Activated gamma-delta T cell (primary cell): ENCODE data around the gene SMIM1.

ENCODE experiments used
- DNase-seq: peaks from one replicate; lab custom pipeline; 2025; lab: John Stamatoyannopoulos, UW

SMIM1 gene

DNA sequence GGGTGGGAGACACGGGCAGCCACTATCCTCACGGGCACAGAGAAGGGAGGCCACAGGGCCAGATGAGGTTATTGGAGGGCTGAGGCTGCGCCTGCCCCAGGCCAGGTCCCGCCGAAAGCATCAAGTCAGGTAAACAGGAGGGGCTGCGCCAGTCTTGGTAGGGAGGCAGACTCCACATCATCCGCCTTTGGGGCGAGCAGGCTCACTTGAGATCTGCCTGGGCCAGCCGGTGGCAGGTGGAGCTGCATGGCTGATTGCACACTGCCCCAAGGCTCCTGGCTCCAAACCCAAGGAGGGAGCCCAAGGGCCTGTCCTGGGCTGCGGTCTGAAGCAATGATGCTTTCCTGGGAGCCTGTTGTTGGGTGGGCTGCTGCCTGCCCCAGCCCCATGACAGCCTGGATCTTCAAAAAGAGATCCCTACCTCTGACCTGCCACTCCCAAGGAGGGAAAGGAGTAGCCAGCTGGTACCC, 4.6 kb downstream of the SMIM1 start:
- DNase-seq: no peak

DNA sequence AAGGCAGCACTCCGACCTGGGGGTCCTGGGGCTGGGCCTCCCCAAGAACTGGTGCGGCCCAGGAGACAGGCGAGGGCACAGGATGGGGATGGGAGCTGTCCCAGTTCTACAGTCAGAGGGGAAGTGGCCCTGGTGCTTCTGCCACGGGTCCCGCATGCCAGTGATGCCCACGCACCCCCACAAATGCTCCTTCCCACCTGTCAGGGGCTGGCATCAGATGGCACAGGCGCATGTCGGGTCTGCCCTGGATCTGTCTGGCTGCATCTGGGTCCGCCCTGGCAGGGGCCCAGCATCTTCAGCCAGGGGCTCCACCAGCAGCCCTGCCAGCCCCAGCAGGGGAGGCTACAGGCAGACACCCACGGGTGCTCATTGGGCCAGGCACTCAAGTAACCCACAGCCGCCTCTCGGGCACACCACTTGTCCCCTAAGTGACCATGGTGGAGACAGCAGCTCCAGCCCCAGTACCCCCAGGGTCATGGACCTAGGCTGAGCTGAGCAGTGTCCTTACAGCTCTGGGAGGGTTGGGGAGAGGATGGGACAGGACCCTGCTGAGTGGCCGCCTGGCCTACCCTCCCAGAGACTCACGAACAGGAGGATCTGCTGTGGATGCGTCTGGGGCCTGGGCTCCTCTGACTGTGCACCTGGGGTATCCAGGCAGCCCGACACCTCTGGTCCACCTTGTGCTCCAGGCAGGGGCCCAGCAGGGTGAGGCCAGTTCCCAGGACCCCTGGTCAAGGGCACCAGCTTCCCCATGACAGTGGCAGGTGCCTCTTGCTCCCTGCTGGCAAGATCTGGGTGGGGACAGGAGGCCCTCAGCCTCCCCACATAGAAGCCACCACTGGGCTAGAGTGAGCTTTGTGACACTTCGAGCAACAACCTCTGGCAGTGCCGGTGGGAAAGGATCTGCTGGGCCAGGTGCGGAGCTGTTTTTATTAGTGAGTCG, 5.4 kb downstream of the SMIM1 start:
- DNase-seq: no peak

DNA sequence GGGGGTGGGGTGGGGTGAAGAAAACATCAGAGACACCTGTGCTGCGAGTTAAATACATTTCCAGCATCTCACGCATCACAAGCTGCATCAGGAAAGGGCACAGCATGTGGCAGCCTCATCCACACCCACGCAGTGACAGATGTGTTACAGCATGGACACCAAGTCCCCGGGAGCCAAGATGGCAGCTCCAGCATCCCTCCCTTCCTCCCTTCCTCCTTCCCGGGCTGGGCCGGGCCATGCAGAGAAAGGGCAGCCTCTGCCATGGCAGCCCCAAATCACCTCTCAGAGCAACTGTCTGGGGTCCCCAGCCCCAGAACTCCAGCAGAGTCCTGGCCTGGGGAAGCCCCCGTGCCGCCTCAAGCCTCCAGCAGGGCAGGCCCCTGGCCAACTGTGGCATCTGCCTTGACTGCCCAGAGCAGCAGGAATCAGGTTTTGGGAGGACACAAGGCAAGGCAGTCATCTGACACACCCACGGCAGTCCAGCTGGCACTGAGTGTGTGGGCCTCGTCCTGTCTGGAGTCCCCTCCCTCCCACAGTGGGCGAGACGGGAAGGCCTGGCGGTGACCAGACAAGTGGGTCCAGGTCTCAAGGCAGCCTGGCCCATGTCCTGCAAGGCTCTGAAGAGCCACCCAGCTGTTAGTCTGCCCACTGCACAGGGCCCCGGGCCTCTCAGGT, 6.2 kb downstream of the SMIM1 start:
- no peak for DNase-seq

DNA sequence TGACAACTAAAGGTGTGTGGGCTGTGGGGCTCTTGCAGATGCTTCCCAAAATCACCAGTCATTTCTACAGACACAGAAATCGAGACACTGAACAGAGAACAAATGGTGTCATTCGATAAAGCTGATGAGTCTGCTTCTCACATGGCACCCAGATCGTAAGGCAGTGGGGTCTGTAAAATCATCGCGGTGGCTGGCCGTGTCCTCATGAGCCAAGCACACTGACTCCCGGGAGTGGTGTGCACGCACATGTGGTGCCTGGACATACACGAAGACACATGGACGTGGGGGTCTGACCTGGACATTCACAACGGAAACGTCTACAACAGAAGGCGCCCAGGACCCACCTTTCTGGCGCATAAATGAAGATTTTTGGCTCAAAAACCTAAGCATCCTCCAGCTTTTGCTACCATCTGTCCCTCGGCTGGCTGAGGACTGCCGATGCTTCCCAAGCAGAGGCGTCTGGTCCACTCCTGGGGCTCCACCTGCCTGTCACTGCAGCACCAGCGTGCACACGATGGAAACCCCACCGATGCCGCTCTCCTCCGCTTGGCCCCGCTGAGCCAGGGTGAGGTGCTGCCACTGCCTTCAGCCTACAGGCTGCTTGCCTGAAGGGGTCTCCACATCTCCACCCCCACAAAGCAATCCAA, 6.8 kb downstream of the SMIM1 start:
- no peak for DNase-seq

GRCh38 chr1:3779912-3780416, 7.4 kb downstream of the SMIM1 start:
- no peak for DNase-seq

- no peak for DNase-seq
Measured at GRCh38 chr1:3780901-3781300, 8.4 kb downstream of the SMIM1 start.

DNA sequence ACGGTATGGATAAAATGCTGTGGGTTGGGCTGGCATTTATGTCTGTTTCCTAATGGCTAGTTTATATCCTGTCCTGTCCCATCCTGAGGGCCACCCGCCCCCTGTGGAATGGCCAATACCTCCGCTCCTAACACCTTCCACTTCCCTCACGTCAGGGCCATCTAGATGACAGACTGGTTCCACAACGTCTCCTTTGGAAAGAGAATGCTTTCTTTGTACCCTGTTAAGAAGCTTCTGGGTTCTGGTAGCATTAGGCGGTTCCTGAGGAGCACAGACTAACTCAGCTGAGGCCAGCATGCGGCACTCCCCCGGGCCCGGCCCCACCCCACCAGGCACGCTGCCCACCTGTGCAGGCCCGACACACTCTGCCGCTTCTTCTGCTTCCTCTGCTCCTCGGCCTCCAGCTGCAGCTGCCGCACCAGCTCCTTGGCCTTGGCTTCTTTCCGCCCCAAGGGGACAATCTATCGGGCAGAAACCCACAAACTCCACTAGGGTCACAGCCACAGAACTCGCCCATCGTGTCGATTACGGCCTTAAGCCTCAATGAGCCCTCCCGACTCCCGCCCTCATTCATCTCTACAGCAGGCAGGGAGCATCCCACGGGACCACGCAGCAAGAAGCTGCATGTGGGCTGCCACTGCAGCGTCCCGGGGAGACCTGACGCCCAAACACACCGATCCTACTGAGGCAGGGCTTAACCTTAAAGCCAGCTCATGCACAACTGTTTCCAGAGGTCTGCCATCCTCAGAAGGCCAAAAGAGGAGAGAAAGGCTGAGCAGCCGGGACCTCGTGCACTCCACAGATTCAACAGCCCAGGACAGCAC, 11.3 kb downstream of the SMIM1 start:
- DNase-seq: no peak

GRCh38 chr1:3785045-3785444, 12.5 kb downstream of the SMIM1 start:
- DNase-seq: no peak

DNA sequence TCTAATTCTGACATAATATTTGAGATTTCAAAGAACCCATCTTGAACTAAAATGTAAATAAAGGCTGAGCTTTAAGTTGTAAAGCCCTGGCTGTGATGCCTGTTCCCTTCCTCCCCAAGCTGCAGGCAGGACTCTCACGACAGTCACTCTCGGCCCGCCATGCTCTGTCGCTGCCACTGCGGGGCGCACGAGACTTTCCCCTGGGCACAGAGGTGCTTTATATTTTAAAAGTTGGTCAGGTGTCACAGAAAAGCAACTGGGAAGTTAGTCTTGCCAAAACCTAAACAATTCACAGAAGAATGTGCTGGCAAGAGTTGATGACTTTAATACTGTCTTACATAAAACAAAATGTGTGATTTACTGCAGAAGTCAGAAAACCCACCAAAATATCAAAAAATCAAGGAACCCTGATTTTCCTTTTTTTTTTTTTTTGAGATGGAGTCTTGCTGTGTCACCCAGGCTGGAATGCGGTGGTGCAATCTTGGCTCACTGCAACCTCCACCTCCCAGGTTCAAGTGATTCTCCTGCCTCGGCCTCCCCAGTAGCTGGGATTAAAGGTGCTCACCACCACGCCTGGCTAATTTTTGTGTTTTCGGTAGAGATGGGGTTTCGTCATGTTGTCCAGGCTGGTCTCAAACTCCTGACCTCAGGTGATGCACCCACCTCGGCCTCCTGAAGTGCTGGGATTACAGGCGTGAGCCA, 13.1 kb downstream of the SMIM1 start:
- DNase-seq: no peak

GRCh38 chr1:3786468-3787348, 14.2 kb downstream of the SMIM1 start:
- no peak for DNase-seq

DNA sequence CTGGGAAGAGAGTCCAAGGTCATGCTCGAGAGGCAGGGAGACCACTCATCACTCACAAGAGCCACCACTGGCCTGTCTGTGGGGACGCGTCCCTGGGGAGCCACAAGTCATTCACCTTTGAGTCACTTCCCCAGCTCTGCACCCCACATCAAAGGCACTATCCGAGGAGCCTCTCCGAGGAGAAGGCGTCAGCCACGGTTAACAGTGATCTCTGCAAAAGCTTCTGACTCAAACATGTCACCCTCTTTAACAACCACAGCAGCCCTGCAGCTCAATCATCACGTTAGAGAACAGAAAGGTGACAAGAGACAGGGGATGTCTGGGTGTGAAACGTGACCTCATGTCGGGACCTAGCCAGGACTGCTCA, 14.8 kb downstream of the SMIM1 start:
- no peak for DNase-seq

DNA sequence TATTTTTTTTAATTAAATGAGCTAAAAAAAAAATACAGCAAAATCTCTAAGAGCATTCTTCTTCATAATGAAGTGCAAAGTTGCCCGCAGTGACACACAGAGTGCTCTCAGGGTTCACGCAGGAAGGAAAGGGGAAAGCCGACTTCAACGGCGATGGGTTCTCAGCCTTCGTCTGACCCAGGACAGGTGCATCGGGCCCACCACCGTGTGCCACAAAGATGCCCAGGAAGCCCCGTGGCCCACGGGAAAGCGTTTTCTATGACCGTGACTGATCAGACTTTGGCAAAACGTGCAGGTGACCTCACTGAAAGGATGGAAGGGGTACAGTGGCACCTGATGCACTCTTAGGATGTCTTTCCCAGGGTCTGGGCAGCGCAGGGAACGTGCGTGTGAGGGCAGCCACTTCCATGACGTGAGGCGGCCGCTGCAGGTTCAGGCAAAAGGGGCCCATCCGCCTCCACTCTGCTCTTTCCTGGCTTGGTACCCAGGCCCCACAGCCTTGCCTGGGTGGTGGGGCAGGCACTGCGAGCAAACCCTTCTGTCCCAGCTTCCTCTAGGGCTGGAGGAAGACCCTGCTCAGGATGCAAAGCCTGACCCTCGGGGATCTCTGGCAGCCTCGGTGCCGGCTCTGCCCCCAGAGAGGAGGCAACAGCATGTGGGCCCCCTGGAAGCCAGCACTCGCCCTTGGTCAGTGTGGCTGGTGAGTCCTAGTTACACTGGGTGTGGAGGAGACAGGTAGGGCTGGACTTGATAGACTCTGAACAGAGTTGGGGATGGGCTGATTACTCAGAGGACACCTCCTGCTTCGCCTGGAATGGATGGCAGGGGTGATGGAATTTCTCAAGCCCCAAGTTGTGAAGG, 15.4 kb downstream of the SMIM1 start:
- no peak for DNase-seq

DNA sequence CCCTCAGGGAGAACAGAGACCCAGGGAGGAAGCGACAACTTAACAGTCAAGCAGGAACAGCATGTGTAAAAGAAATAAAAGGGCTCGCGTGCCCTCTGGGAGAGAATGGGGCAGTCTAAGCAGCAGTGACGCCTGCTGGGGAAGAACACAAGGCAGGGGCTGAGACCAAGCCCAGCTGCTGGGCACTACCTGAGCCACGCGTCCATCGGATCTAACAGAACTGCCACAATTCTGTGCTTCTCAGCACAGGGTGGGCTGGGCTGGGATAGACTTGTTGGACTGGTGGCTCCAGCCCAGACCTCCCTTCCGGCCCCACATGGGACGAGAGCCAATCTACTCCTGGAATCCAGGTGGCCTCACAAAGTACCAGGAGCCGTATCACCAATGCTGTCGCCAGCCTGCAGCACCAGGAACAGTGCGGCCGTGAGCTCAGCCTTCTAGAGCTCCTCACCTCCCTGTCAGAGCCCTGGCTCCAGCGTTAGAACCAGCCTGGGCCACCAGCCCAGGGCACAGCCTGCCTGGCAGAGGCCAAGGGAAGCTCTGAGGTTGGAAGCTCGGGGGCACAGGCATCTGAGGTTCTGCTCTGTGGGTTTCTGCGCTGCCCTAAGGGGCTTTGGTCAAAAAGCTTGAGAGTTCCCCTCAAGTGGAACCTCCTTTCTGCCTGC, 16.3 kb downstream of the SMIM1 start:
- DNase-seq: no peak

DNA sequence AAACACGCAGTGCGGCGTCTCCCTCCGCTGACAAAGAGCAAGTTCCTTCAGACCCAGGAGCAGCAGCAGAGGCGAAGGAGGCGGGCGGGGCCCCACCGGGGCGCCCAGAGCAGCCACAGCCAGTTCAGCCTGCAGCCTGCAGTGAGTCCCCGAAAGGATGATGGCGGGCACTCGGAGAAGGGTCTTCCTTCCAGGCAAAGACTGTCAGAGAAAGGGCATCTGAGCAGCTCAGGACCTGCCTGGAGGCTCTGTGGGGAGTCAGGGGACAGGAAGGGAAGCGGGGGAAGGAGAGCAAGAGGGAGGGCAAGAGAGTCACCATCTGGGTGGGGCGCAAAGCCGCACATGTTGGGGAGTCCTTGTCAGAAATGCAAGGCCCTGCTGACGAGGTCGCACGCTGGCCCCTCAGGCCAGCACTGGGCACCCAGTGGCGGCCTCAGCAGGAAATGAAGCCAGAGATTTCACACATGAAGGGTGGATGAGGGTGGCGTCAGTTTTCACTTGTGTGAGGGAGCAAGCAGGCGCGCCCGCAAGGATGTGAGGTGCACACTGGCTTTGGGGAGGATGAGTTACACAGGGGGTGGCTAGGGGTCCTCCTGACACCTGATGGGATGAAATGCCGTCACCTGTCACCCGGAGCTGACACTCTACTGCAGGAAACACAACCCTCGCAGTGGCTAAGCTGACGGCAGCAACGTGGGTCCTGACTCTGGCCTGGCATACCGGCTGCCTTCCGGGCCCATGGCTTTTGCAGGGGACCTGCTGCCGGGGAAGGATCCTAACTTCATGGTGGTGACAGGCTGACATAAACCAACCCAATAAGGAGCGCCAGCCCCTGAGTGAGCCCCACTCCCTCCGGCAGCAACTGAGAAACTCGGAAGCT, 17.1 kb downstream of the SMIM1 start:
- no peak for DNase-seq

- DNase-seq: no peak
Measured at GRCh38 chr1:3790500-3790923, 18.0 kb downstream of the SMIM1 start.

- DNase-seq: no peak
Measured at GRCh38 chr1:3790952-3791351, 18.4 kb downstream of the SMIM1 start.

DNA sequence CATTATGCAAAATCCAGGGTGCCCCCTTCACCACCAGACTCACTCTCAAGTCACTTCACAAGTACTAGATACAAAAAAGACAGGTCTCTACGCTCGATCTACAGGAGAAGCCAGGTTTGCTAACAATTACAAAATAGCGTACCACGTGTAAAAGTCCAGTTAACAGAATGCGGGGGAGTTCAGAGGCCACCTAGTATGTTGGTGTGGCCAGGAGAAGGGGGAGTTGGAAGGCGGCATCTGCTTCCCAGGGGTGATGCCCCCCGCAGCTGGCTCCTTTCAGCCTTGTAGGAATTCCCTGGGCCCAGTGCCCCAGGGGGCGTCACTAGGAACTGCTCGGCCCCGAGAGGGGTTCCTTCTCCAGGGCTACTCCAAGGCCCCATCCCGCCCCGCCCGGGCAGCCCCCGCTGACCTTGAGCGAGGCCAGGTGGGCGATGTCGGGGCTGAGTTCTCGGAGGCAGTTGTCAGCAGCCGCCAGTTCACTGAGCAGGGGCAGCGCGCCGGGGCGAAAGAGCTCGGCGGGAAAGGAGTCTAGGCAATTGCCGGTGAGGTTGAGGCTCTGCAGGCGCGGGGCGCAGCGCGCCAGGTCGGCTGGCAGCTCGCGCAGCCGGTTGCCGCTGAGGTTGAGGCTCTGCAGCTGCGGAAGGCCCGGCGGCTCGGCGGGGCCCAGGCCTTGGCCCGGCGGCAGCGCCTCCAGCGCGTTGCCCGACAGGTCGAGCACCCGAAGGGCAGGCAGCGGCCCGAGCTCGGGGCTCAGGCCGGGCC, 23.1 kb downstream of the SMIM1 start:
- DNase-seq: no peak
